Erythroblast (primary cell): ENCODE results near the gene KLRF2.

Source experiments
- GATA1 ChIP-seq: IDR thresholded peaks from 2 replicates; pipeline ENCODE4 v1.6.1; 2011; ENCODE audit warnings: low read depth, mild to moderate bottlenecking, control low read depth, low read length, moderate library complexity
- POLR2A ChIP-seq: IDR thresholded peaks from 2 replicates; pipeline ENCODE4 v1.6.1; 2011; ENCODE audit warnings: mild to moderate bottlenecking, low read length

DNA sequence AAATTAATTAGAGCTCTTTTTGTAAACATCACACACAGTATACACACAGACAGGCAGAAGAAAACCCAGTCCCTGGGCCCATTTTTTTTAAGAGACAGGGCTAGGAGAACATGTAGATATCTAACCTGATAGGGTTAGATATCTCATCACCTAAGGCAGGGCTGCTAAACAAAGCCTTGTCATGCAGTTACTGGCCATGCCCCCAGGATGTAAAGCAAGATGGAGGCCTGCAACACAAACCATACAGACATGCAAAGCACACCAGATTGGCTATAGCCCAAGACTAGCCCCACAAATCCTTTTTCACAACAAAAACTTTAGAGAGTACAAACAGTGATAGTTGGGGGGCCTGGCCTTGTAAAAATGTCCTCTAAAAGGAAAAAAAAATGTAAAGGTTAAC lies 30.4 kb downstream of the KLRF2 start:
- TF ChIP-seq POLR2A (no peak), GATA1 (no peak)
